ENCODE results near the gene TYW1. TPM values are rescaled to one million over a fixed set of nuclear protein-coding genes. Genes with fewer than 3 reads are reported as not detected.
A peak's percentile ranks its signal among the peaks of the same experiment; 100 is the strongest.
"Not testable (repeated sequence)": the region's sequence is repeated elsewhere in the genome, so short reads cannot be mapped to it uniquely, and the experiment has no call there.

Gene TYW1
- total RNA-seq, 1 experiment from 2014 or later: 13.4 TPM

- DNase-seq; H3K9me3 ChIP-seq (ENCODE audit: insufficient read depth, low read depth); H3K9me2 ChIP-seq (ENCODE audit: insufficient read depth); H3K4me2 ChIP-seq; intact Hi-C loops (cut with micrococcal nuclease; ENCODE audit: unreplicated experiment); POLR2A ChIA-PET (ENCODE audit: unreplicated experiment); H3K4me3 ChIP-seq; H3K27me3 ChIP-seq (ENCODE audit: insufficient read depth, low read depth); H3K36me3 ChIP-seq (ENCODE audit: low read depth); CTCF ChIA-PET; H3K27ac ChIP-seq; H3F3A ChIP-seq (ENCODE audit: insufficient read depth, low read depth); BruUV-seq (replicated peaks); H4K20me1 ChIP-seq (ENCODE audit: insufficient read depth); H3K4me1 ChIP-seq (replicated peaks; ENCODE audit: insufficient read depth); H2AFZ ChIP-seq; H3K79me2 ChIP-seq (ENCODE audit: low read depth): not testable (repeated sequence)
These were observed 174.5 kb downstream of the TYW1 start for GRCh38 chr7:67171151-67171550.

DNA sequence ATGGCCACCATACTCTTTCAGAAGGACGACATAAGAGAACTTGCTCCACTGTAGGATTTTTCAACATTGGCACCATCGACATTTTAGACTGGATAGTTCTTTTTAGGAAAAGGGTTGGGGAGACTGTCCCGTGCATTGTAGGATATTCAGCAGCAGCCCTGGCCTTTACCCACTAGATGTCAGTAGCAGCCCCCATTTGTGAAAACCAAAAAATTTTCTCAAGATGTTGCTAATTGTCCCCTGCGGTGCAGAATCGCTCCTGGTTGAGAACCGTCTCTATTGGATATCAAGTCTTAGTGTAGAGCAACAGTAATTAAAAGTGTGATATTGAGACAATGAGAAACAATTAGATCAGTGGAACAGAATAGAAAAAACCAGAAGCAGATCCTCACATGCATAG is 180.1 kb downstream of the TYW1 start:
- CTCF ChIA-PET; BruUV-seq (replicated peaks); H3F3A ChIP-seq (ENCODE audit: insufficient read depth, low read depth); intact Hi-C loops (cut with micrococcal nuclease; ENCODE audit: unreplicated experiment); H3K27ac ChIP-seq; POLR2A ChIA-PET (ENCODE audit: unreplicated experiment); H3K4me3 ChIP-seq; H3K27me3 ChIP-seq (ENCODE audit: insufficient read depth, low read depth); H3K9me3 ChIP-seq (ENCODE audit: insufficient read depth, low read depth); H3K79me2 ChIP-seq (ENCODE audit: low read depth); H3K9me2 ChIP-seq (ENCODE audit: insufficient read depth); H2AFZ ChIP-seq; H3K4me2 ChIP-seq; H4K20me1 ChIP-seq (ENCODE audit: insufficient read depth); DNase-seq; H3K4me1 ChIP-seq (replicated peaks; ENCODE audit: insufficient read depth); H3K36me3 ChIP-seq (ENCODE audit: low read depth): not testable (repeated sequence)
- TF ChIP-seq, protein P1, sequence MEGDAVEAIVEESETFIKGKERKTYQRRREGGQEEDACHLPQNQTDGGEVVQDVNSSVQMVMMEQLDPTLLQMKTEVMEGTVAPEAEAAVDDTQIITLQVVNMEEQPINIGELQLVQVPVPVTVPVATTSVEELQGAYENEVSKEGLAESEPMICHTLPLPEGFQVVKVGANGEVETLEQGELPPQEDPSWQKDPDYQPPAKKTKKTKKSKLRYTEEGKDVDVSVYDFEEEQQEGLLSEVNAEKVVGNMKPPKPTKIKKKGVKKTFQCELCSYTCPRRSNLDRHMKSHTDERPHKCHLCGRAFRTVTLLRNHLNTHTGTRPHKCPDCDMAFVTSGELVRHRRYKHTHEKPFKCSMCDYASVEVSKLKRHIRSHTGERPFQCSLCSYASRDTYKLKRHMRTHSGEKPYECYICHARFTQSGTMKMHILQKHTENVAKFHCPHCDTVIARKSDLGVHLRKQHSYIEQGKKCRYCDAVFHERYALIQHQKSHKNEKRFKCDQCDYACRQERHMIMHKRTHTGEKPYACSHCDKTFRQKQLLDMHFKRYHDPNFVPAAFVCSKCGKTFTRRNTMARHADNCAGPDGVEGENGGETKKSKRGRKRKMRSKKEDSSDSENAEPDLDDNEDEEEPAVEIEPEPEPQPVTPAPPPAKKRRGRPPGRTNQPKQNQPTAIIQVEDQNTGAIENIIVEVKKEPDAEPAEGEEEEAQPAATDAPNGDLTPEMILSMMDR (conservative IDR thresholded peaks at IDR 0.05): peak; percentile 51

DNA sequence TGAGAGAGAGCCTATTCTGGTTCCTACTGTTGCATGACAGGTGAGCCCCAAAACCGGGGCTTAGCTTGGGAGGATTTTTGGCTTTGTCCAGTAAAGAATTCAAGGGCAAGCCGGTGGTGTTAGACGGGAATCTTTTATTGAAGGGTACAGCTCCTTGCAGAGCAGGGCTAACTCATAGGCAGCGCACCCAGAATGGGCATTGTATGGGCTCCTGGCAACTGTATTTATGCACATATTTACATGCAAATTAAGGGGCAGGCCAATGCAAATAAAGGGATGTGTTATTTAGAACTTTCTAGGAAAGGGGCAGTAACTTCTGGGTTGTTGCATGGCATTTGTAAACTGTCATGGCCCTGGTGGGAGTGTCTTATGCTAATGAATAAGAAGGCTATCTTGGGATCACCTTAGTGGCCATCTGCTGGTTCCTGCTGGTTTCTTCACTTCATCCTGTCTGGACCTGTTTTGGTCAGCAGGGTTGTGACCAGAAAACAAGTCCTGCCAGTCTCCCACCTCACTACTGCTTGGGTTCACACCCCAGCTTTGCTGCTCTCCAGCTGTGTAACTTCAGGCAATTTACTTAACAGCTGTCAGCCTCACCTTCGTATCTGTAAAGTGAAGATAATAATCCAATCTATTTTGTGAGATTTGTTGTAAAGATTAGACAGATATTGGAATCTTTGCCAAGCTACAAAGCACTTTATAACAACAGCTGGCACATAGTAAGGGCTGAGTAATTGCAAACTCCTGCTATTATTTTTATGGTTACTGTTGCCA is 182.5 kb downstream of the TYW1 start:
- H3K27ac ChIP-seq; H4K20me1 ChIP-seq (ENCODE audit: insufficient read depth); CTCF ChIA-PET; H3K4me2 ChIP-seq; H2AFZ ChIP-seq; H3K9me2 ChIP-seq (ENCODE audit: insufficient read depth); H3K79me2 ChIP-seq (ENCODE audit: low read depth); H3K36me3 ChIP-seq (ENCODE audit: low read depth); POLR2A ChIA-PET (ENCODE audit: unreplicated experiment); H3F3A ChIP-seq (ENCODE audit: insufficient read depth, low read depth); BruUV-seq (replicated peaks); intact Hi-C loops (cut with micrococcal nuclease; ENCODE audit: unreplicated experiment); H3K4me3 ChIP-seq; H3K4me1 ChIP-seq (replicated peaks; ENCODE audit: insufficient read depth); H3K9me3 ChIP-seq (ENCODE audit: insufficient read depth, low read depth); H3K27me3 ChIP-seq (ENCODE audit: insufficient read depth, low read depth): not testable (repeated sequence)
- peak; percentile 22 to 44 for DNase-seq

- H3F3A ChIP-seq (ENCODE audit: insufficient read depth, low read depth); CTCF ChIA-PET; DNase-seq; H3K9me2 ChIP-seq (ENCODE audit: insufficient read depth); H3K4me1 ChIP-seq (replicated peaks; ENCODE audit: insufficient read depth); H3K4me2 ChIP-seq; POLR2A ChIA-PET (ENCODE audit: unreplicated experiment); intact Hi-C loops (cut with micrococcal nuclease; ENCODE audit: unreplicated experiment); H3K36me3 ChIP-seq (ENCODE audit: low read depth); H3K79me2 ChIP-seq (ENCODE audit: low read depth); H3K4me3 ChIP-seq; H3K27ac ChIP-seq; H4K20me1 ChIP-seq (ENCODE audit: insufficient read depth); BruUV-seq (replicated peaks); H2AFZ ChIP-seq; H3K9me3 ChIP-seq (ENCODE audit: insufficient read depth, low read depth); H3K27me3 ChIP-seq (ENCODE audit: insufficient read depth, low read depth): not testable (repeated sequence)
These were observed 186.5 kb downstream of the TYW1 start for GRCh38 chr7:67182956-67183750.

DNA sequence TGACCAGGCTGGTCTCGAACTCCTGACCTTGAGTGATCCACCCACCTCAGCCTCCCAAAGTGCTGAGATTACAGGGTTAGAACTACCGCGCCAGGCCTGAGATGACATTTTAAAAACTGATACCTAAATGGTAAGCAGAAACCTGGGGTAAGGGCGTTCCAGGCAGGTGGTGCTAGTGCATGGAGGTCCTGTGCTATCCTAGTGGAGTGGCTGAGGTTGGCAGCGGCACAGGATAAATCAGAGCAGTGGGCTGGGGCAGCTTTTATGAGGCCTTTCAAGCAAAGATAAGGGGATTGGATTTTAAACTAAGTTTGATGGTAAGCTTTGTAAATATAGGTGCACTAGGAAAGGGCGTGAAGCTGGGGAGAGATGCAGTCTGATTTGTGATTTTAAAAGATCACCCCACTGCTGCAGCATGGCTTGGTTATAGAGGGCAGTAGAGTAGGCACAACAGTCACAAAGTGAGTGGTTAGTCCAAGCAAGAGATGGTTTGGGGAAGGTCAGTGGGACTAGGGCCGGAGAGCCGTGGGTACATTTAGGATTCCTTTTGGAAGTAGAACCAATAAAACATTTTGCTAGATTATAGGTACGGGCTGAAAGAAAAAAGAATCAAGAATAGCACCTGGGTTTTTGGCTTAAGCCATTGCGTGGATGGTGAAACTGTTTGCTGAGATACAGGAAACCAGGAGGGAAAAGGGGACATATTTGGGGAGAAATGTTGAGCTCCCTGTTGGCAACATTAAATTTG is 188.5 kb downstream of the TYW1 start:
- POLR2A ChIA-PET (ENCODE audit: unreplicated experiment): not testable (repeated sequence)

GRCh38 chr7:67185660-67186129 is 189.1 kb downstream of the TYW1 start:
- BruUV-seq (replicated peaks); DNase-seq; H3K9me2 ChIP-seq (ENCODE audit: insufficient read depth); H3K4me1 ChIP-seq (replicated peaks; ENCODE audit: insufficient read depth); H2AFZ ChIP-seq; H4K20me1 ChIP-seq (ENCODE audit: insufficient read depth); H3K27me3 ChIP-seq (ENCODE audit: insufficient read depth, low read depth); CTCF ChIA-PET; POLR2A ChIA-PET (ENCODE audit: unreplicated experiment); intact Hi-C loops (cut with micrococcal nuclease; ENCODE audit: unreplicated experiment); H3K9me3 ChIP-seq (ENCODE audit: insufficient read depth, low read depth); H3K27ac ChIP-seq; H3K79me2 ChIP-seq (ENCODE audit: low read depth); H3K4me2 ChIP-seq; H3F3A ChIP-seq (ENCODE audit: insufficient read depth, low read depth); H3K36me3 ChIP-seq (ENCODE audit: low read depth); H3K4me3 ChIP-seq: not testable (repeated sequence)

More for the DNA sequence above, 188.5 kb downstream of the TYW1 start:
- H3F3A ChIP-seq (ENCODE audit: insufficient read depth, low read depth); H3K27ac ChIP-seq; H3K4me2 ChIP-seq; H2AFZ ChIP-seq; H3K9me3 ChIP-seq (ENCODE audit: insufficient read depth, low read depth); H3K79me2 ChIP-seq (ENCODE audit: low read depth); H3K9me2 ChIP-seq (ENCODE audit: insufficient read depth); BruUV-seq (replicated peaks); H3K27me3 ChIP-seq (ENCODE audit: insufficient read depth, low read depth); CTCF ChIA-PET; H3K4me3 ChIP-seq; intact Hi-C loops (cut with micrococcal nuclease; ENCODE audit: unreplicated experiment); H3K4me1 ChIP-seq (replicated peaks; ENCODE audit: insufficient read depth); H4K20me1 ChIP-seq (ENCODE audit: insufficient read depth); DNase-seq; H3K36me3 ChIP-seq (ENCODE audit: low read depth): not testable (repeated sequence)
